ENCODE results near the gene RTN3. TPM values are rescaled to one million over a fixed set of nuclear protein-coding genes. Genes with fewer than 3 reads are reported as not detected.

The RTN3 gene
- polyA plus RNA-seq, 1 donor from 2014 or later = 283 TPM

GRCh38 chr11:63716046-63716445 is 34.7 kb downstream of the RTN3 start:
- H3K9me2 ChIP-seq (ENCODE audit: insufficient read depth, low read length) = no peaks in the 10 kb centered on the region
- H3F3A ChIP-seq (ENCODE audit: insufficient read depth, low read length, poor library complexity, severe bottlenecking) = no peaks in the 10 kb centered on the region
- no peak for TF ChIP-seq POLR2AphosphoS5 (IDR thresholded peaks at IDR 0.05)
- no peak for TF ChIP-seq SMC3 (conservative IDR thresholded peaks at IDR 0.05; ENCODE audit: poor library complexity)
- no peak for TF ChIP-seq RAD21 (conservative IDR thresholded peaks at IDR 0.05)
- no peak for TF ChIP-seq TAF1 (IDR thresholded peaks at IDR 0.05; ENCODE audit: low read depth)
- no peak for TF ChIP-seq MXI1 (conservative IDR thresholded peaks at IDR 0.05; ENCODE audit: poor library complexity, severe bottlenecking)
- TF ChIP-seq EZH2 (IDR thresholded peaks at IDR 0.05; ENCODE audit: borderline replicate concordance, insufficient read depth, low read length, poor library complexity, severe bottlenecking) = no peak
- TF ChIP-seq CTCF (IDR thresholded peaks at IDR 0.05; ENCODE audit: poor library complexity, severe bottlenecking) = no peak
- no peak for TF ChIP-seq REST (IDR thresholded peaks at IDR 0.05; ENCODE audit: borderline replicate concordance)
- no peak for TF ChIP-seq EP300 (conservative IDR thresholded peaks at IDR 0.05; ENCODE audit: poor library complexity, severe bottlenecking)
- H4K20me1 ChIP-seq (ENCODE audit: insufficient read depth) = peaks cover 34% of the 10 kb centered on the region
- H3K36me3 ChIP-seq (ENCODE audit: insufficient read depth, low read length) = no peaks in the 10 kb centered on the region
- no peak overlapping the region for H2AFZ ChIP-seq (ENCODE audit: low read depth, low read length)
- no peak overlapping the region for H3K4me2 ChIP-seq (ENCODE audit: low read length)
- H3K79me2 ChIP-seq (replicated peaks; ENCODE audit: insufficient read depth, low read length) = peaks cover 84% of the 10 kb centered on the region
- H3K27ac ChIP-seq (ENCODE audit: low read length) = no peak overlapping the region
- H3K4me3 ChIP-seq (ENCODE audit: low read length) = no peak overlapping the region
- H3K9ac ChIP-seq (ENCODE audit: low read length) = no peak overlapping the region
- H3K9me3 ChIP-seq (ENCODE audit: low read length) = no peaks in the 10 kb centered on the region
- no peaks in the 10 kb centered on the region for H3K27me3 ChIP-seq (ENCODE audit: insufficient read depth, low read depth, low read length)

- H3K79me2 ChIP-seq (replicated peaks; ENCODE audit: insufficient read depth, low read length) = peaks cover 83% of the 10 kb centered on the region
- TF ChIP-seq POLR2AphosphoS5 (IDR thresholded peaks at IDR 0.05) = no peak
- TF ChIP-seq MXI1 (conservative IDR thresholded peaks at IDR 0.05; ENCODE audit: poor library complexity, severe bottlenecking) = no peak
- TF ChIP-seq TAF1 (IDR thresholded peaks at IDR 0.05; ENCODE audit: low read depth) = no peak
- TF ChIP-seq EZH2 (IDR thresholded peaks at IDR 0.05; ENCODE audit: borderline replicate concordance, insufficient read depth, low read length, poor library complexity, severe bottlenecking) = no peak
- TF ChIP-seq EP300 (conservative IDR thresholded peaks at IDR 0.05; ENCODE audit: poor library complexity, severe bottlenecking) = no peak
- TF ChIP-seq CTCF (IDR thresholded peaks at IDR 0.05; ENCODE audit: poor library complexity, severe bottlenecking) = no peak
- no peak for TF ChIP-seq REST (IDR thresholded peaks at IDR 0.05; ENCODE audit: borderline replicate concordance)
- TF ChIP-seq RAD21 (conservative IDR thresholded peaks at IDR 0.05) = no peak
- TF ChIP-seq SMC3 (conservative IDR thresholded peaks at IDR 0.05; ENCODE audit: poor library complexity) = no peak
- H3K27ac ChIP-seq (ENCODE audit: low read length) = no peak overlapping the region
Measured at GRCh38 chr11:63719001-63719400, 37.7 kb downstream of the RTN3 start.

More at GRCh38 chr11:63719001-63719400, 37.7 kb downstream of the RTN3 start:
- H4K20me1 ChIP-seq (ENCODE audit: insufficient read depth) = peaks cover 29% of the 10 kb centered on the region
- H3K9me3 ChIP-seq (ENCODE audit: low read length) = no peaks in the 10 kb centered on the region
- H3K9me2 ChIP-seq (ENCODE audit: insufficient read depth, low read length) = no peaks in the 10 kb centered on the region
- no peak overlapping the region for H3K4me2 ChIP-seq (ENCODE audit: low read length)
- H2AFZ ChIP-seq (ENCODE audit: low read depth, low read length) = no peak overlapping the region
- no peaks in the 10 kb centered on the region for H3F3A ChIP-seq (ENCODE audit: insufficient read depth, low read length, poor library complexity, severe bottlenecking)
- no peaks in the 10 kb centered on the region for H3K36me3 ChIP-seq (ENCODE audit: insufficient read depth, low read length)
- no peak overlapping the region for H3K9ac ChIP-seq (ENCODE audit: low read length)
- H3K27me3 ChIP-seq (ENCODE audit: insufficient read depth, low read depth, low read length) = no peaks in the 10 kb centered on the region
- no peak overlapping the region for H3K4me3 ChIP-seq (ENCODE audit: low read length)

Measured in neural cell (in vitro differentiated cells).